Measurements from ENCODE around the gene EXOC1L. TPM values are rescaled to one million over a fixed set of nuclear protein-coding genes. Genes with fewer than 3 reads are reported as not detected.

The EXOC1L gene
- total and polyA plus RNA-seq, 2 of the 13 experiments (the other 11 are each of a cell fraction or from before 2014, with no cell fraction given), result not detected

DNA sequence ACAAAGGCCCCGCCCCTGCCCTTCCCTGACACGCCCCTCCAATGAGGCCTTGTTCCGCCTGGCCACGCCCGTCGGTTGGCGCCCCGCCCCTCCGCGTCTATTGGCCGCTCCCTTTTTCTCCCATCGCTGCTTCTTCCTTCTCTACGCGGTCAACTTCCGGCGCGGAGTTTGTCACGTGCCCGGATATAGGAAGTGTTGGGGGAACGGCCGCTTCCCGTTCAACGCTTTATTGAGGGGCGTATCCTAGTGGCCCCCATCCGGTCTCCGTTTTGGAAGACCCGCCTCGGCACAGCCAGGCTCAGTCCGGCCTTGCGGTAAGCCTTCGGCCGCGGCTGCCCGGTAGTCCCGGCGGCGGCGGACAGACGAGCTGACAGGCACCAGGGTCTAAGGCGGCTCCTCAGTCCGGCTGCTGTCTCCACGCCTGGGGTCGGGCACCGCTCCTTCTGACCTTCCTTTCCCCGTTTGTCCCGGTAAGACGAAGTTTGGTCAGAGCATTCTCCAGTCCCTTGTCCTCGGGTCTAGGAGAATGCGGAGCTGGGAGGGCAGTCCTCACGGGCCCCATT is 34.0 kb downstream of the EXOC1L start, which contains the start of gene EXOC1 (continued):
- no peak for TF ChIP-seq SRSF9 (IDR thresholded peaks at IDR 0.05; ENCODE audit: borderline replicate concordance, insufficient read depth, low read depth, low read length, poor library complexity, severe bottlenecking)
- TF ChIP-seq ZSCAN21 (CRISPR knock-in tag; IDR thresholded peaks at IDR 0.05; ENCODE audit: borderline replicate concordance), result no peak
- TF ChIP-seq ZNF772 (CRISPR knock-in tag; IDR thresholded peaks at IDR 0.05), result no peak
- no peak for TF ChIP-seq ZNF430 (CRISPR knock-in tag; IDR thresholded peaks at IDR 0.05)
- no peak for TF ChIP-seq ZNF282 (IDR thresholded peaks at IDR 0.05; ENCODE audit: partially characterized antibody)
- TF ChIP-seq, protein P1, sequence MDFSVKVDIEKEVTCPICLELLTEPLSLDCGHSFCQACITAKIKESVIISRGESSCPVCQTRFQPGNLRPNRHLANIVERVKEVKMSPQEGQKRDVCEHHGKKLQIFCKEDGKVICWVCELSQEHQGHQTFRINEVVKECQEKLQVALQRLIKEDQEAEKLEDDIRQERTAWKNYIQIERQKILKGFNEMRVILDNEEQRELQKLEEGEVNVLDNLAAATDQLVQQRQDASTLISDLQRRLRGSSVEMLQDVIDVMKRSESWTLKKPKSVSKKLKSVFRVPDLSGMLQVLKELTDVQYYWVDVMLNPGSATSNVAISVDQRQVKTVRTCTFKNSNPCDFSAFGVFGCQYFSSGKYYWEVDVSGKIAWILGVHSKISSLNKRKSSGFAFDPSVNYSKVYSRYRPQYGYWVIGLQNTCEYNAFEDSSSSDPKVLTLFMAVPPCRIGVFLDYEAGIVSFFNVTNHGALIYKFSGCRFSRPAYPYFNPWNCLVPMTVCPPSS (IDR thresholded peaks at IDR 0.05), result no peak
- no peak for TF ChIP-seq ZFP36 (IDR thresholded peaks at IDR 0.05; ENCODE audit: borderline replicate concordance, low read depth, low read length, partially characterized antibody)
- TF ChIP-seq, protein P2, sequence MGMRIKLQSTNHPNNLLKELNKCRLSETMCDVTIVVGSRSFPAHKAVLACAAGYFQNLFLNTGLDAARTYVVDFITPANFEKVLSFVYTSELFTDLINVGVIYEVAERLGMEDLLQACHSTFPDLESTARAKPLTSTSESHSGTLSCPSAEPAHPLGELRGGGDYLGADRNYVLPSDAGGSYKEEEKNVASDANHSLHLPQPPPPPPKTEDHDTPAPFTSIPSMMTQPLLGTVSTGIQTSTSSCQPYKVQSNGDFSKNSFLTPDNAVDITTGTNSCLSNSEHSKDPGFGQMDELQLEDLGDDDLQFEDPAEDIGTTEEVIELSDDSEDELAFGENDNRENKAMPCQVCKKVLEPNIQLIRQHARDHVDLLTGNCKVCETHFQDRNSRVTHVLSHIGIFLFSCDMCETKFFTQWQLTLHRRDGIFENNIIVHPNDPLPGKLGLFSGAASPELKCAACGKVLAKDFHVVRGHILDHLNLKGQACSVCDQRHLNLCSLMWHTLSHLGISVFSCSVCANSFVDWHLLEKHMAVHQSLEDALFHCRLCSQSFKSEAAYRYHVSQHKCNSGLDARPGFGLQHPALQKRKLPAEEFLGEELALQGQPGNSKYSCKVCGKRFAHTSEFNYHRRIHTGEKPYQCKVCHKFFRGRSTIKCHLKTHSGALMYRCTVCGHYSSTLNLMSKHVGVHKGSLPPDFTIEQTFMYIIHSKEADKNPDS (CRISPR knock-in tag; IDR thresholded peaks at IDR 0.05), result no peak
- peak; percentile 55; the same call in 1 of the 2 replicates for TF ChIP-seq ZNF792 (CRISPR knock-in tag; IDR thresholded peaks at IDR 0.05)
- no peak for TF ChIP-seq NR1H2 (CRISPR knock-in tag; IDR thresholded peaks at IDR 0.05; ENCODE audit: borderline replicate concordance, low read depth)
- TF ChIP-seq ZNF337 (CRISPR knock-in tag; IDR thresholded peaks at IDR 0.05; ENCODE audit: borderline replicate concordance, low read depth), result no peak
- peak; percentile 38; the same call in 1 of the 2 replicates for TF ChIP-seq ZNF263 (CRISPR knock-in tag; IDR thresholded peaks at IDR 0.05)
- no peak for TF ChIP-seq ZNF564 (CRISPR knock-in tag; IDR thresholded peaks at IDR 0.05)
- no peak for TF ChIP-seq ZNF530 (CRISPR knock-in tag; IDR thresholded peaks at IDR 0.05; ENCODE audit: low read depth)
- no peak for TF ChIP-seq RARG (CRISPR knock-in tag; IDR thresholded peaks at IDR 0.05; ENCODE audit: low read depth)
- TF ChIP-seq ZNF552 (CRISPR knock-in tag; IDR thresholded peaks at IDR 0.05; ENCODE audit: borderline replicate concordance), result no peak
- TF ChIP-seq ZNF644 (CRISPR knock-in tag; IDR thresholded peaks at IDR 0.05; ENCODE audit: low read depth), result no peak
- TF ChIP-seq, protein P3, sequence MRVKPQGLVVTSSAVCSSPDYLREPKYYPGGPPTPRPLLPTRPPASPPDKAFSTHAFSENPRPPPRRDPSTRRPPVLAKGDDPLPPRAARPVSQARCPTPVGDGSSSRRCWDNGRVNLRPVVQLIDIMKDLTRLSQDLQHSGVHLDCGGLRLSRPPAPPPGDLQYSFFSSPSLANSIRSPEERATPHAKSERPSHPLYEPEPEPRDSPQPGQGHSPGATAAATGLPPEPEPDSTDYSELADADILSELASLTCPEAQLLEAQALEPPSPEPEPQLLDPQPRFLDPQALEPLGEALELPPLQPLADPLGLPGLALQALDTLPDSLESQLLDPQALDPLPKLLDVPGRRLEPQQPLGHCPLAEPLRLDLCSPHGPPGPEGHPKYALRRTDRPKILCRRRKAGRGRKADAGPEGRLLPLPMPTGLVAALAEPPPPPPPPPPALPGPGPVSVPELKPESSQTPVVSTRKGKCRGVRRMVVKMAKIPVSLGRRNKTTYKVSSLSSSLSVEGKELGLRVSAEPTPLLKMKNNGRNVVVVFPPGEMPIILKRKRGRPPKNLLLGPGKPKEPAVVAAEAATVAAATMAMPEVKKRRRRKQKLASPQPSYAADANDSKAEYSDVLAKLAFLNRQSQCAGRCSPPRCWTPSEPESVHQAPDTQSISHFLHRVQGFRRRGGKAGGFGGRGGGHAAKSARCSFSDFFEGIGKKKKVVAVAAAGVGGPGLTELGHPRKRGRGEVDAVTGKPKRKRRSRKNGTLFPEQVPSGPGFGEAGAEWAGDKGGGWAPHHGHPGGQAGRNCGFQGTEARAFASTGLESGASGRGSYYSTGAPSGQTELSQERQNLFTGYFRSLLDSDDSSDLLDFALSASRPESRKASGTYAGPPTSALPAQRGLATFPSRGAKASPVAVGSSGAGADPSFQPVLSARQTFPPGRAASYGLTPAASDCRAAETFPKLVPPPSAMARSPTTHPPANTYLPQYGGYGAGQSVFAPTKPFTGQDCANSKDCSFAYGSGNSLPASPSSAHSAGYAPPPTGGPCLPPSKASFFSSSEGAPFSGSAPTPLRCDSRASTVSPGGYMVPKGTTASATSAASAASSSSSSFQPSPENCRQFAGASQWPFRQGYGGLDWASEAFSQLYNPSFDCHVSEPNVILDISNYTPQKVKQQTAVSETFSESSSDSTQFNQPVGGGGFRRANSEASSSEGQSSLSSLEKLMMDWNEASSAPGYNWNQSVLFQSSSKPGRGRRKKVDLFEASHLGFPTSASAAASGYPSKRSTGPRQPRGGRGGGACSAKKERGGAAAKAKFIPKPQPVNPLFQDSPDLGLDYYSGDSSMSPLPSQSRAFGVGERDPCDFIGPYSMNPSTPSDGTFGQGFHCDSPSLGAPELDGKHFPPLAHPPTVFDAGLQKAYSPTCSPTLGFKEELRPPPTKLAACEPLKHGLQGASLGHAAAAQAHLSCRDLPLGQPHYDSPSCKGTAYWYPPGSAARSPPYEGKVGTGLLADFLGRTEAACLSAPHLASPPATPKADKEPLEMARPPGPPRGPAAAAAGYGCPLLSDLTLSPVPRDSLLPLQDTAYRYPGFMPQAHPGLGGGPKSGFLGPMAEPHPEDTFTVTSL (CRISPR knock-in tag; IDR thresholded peaks at IDR 0.05; ENCODE audit: borderline replicate concordance), result no peak
- no peak for TF ChIP-seq KDM3A (CRISPR knock-in tag; IDR thresholded peaks at IDR 0.05; ENCODE audit: low read depth)

Measured in HepG2 (cell line).